Peyer's patch (tissue), 4 donors: ENCODE results near the gene PRRG4.

Source experiments
- CTCF ChIP-seq, 6 experiments: fragments of 450-650 bp in 4 of 6; fragments of 200-600 bp in 2 of 6; sonication (generic) in 1 of 6; IDR thresholded peaks; one replicate each; pipeline ENCODE4 v1.5.1; 2017 to 2019; ENCODE audit warnings: antibody characterized with exemption in 6 of 6, mild to moderate bottlenecking in 3 of 6, moderate library complexity in 1 of 6
- POLR2A ChIP-seq, 2 donors: fragments of 450-650 bp; IDR thresholded peaks; one replicate each; pipeline ENCODE4 v1.5.1; 2017; ENCODE audit warnings: antibody characterized with exemption in 2 of 2, mild to moderate bottlenecking in 2 of 2, moderate library complexity in 2 of 2

DNA sequence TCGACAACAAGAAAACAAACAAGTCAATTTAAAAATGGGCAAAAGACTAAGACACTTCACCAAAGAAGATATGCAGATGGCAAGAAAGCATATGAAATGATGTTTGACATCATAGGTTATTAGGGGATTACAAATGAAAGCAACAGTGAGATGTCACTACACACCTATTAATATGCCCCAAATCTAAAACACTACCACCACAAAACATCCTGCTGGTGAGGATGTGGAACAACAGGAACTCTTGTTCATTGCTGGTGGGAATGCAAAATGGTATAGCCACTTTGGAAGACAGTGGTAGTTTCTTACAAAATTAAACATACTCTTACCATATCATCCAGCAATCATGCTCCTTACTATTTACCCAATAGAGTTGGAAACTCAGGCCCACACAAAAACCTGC is 29.0 kb downstream of the PRRG4 start:
- TF ChIP-seq CTCF (IDR thresholded peaks at IDR 0.05) (no peak), POLR2A (IDR thresholded peaks at IDR 0.05) (no peak)
